DOHH2 (cell line): ENCODE results near the gene ARID3A.

Source experiments
- H3F3A ChIP-seq: fragments of 200-600 bp; sonication (generic), shearing (Covaris generic); 2 replicates; pipeline ENCODE4 v1.6.0; 2016; ENCODE audit warnings: antibody characterized with exemption, mild to moderate bottlenecking; ENCODE audit not compliant: control insufficient read depth, insufficient read depth
- H3K27ac ChIP-seq: fragments of 200-600 bp; sonication (generic); 2 replicates; pipeline ENCODE4 v1.5.1; 2014; ENCODE audit warnings: low read depth, mild to moderate bottlenecking, low read length, moderate library complexity
- H3K27me3 ChIP-seq: fragments of 200-600 bp; sonication (generic); 2 replicates; pipeline ENCODE4 v1.6.1; 2014; ENCODE audit warnings: mild to moderate bottlenecking, low read length, mixed read lengths; ENCODE audit not compliant: control insufficient read depth
- H3K36me3 ChIP-seq: fragments of 200-600 bp; sonication (generic); 2 replicates; pipeline ENCODE4 v1.6.1; 2014; ENCODE audit warnings: mild to moderate bottlenecking, low read length, moderate library complexity, mixed read lengths; ENCODE audit not compliant: control insufficient read depth
- H3K4me1 ChIP-seq: fragments of 200-600 bp; sonication (generic); 2 replicates; pipeline ENCODE4 v1.6.1; 2014; ENCODE audit warnings: mild to moderate bottlenecking, low read length, mixed read lengths; ENCODE audit not compliant: control insufficient read depth
- H3K4me2 ChIP-seq: fragments of 200-600 bp; sonication (generic); 2 replicates; pipeline ENCODE4 v1.6.0; 2014; ENCODE audit warnings: mild to moderate bottlenecking, low read length, moderate library complexity
- H3K4me3 ChIP-seq: fragments of 200-600 bp; sonication (generic); 2 replicates; pipeline ENCODE4 v1.5.1; 2014; ENCODE audit warnings: mild to moderate bottlenecking, low read length, mixed read lengths
- H3K79me2 ChIP-seq: fragments of 200-600 bp; sonication (generic); 2 replicates; pipeline ENCODE4 v1.6.1; 2014; ENCODE audit warnings: mild to moderate bottlenecking, low read length, mixed read lengths; ENCODE audit not compliant: control insufficient read depth
- H3K9me2 ChIP-seq: fragments of 200-600 bp; sonication (generic); replicated peaks from 2 replicates; pipeline ENCODE4 v1.6.1; 2014; ENCODE audit warnings: mild to moderate bottlenecking, low read length, mixed read lengths; ENCODE audit not compliant: control insufficient read depth
- H3K9me3 ChIP-seq: fragments of 200-600 bp; sonication (generic); 2 replicates; pipeline ENCODE4 v1.6.1; 2014; ENCODE audit warnings: antibody characterized with exemption, low read length, mixed read lengths; ENCODE audit not compliant: control insufficient read depth, insufficient read depth
- H4K20me1 ChIP-seq: fragments of 200-600 bp; sonication (generic); 2 replicates; pipeline ENCODE4 v1.6.0; 2014; ENCODE audit warnings: low read depth, mild to moderate bottlenecking, antibody characterized with exemption, low read length, moderate library complexity; ENCODE audit not compliant: control insufficient read depth, insufficient read depth
- CTCF ChIP-seq: fragments of 200-600 bp; sonication (generic); IDR thresholded peaks from one replicate; pipeline ENCODE4 v1.5.1; 2014; ENCODE audit warnings: antibody characterized with exemption, mild to moderate bottlenecking, low read depth, low read length; ENCODE audit not compliant: poor library complexity, severe bottlenecking
- EZH2phosphoT487 ChIP-seq: fragments of 200-600 bp; sonication (generic); IDR thresholded peaks from 2 replicates; pipeline ENCODE4 v1.6.1; 2017; ENCODE audit warnings: borderline replicate concordance, mild to moderate bottlenecking, antibody characterized with exemption, low read length, moderate library complexity, mixed read lengths

ARID3A gene

GRCh38 chr19:931860-932647 lies 6.2 kb downstream of the ARID3A start:
- Histone ChIP-seq H3K36me3 (no peaks in the 10 kb centered on the region), H3K27me3 (peaks cover 20% of the 10 kb centered on the region), H3F3A (no peaks in the 10 kb centered on the region; the same call in 1 of the 2 replicates), H3K9me3 (no peaks in the 10 kb centered on the region), H3K79me2 (no peaks in the 10 kb centered on the region), H3K4me3 (no peak overlapping the region), H3K4me2 (no peak overlapping the region), H3K4me1 (peaks cover 4% of the 10 kb centered on the region), H4K20me1 (peaks cover 11% of the 10 kb centered on the region; the same call in 1 of the 2 replicates), H3K9me2 (no peaks in the 10 kb centered on the region), H3K27ac (no peak overlapping the region)
- TF ChIP-seq EZH2phosphoT487 = no peak
- TF ChIP-seq CTCF = no peak

DNA sequence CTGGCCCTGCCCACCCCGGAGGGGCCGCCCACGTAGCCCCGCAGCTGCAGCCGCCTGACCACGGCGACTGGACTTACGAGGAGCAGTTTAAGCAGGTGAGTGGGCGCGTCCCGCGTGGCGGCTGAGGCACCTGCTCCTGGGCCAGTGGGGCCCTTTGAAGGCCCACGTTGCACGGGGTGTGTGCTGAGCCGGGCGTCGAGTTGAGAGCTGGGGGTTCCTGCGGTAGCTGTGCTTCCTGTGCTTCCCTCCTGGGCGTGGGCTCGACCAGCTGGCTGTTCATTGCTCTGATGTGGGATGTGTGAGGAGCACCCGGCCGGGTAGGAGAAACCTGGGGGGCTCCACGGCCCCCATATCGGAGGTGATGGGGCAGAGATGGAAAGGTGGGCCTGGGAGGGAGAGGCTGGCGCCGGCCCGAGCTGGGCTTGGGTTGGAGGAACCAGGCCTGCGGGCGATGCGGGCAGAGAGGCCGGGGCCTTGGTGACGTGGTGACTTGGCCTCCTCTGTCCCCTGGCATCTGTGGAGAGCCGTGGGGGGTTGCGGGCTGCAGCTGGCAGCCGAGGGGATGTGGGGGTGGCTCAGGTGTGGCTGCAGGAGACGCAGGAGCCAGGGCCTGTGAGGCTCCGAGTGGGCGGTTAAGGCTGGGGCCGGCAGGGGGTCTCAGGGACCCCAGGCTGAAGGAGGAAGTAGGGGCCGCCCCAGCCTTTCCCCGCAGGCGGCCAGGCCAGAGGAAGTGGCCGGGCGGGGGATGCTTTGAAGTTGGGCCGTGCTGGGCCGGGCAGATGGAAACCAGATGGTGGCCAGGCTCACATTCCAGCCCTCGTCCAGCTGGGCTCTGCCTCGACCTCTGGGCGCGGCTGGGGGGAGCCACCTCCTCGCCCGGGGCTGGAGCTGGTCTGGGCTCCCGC lies 7.1 kb downstream of the ARID3A start:
- Histone ChIP-seq H3K9me2 (no peaks in the 10 kb centered on the region), H3K27me3 (peaks cover 18% of the 10 kb centered on the region), H3K4me3 (no peak overlapping the region), H3K79me2 (no peaks in the 10 kb centered on the region), H3K4me2 (no peak overlapping the region), H3K9me3 (no peaks in the 10 kb centered on the region), H4K20me1 (peaks cover 11% of the 10 kb centered on the region; the same call in 1 of the 2 replicates), H3K4me1 (no peaks in the 10 kb centered on the region), H3K36me3 (no peaks in the 10 kb centered on the region), H3K27ac (no peak overlapping the region), H3F3A (no peaks in the 10 kb centered on the region; the same call in 1 of the 2 replicates)
- TF ChIP-seq CTCF (no peak), EZH2phosphoT487 (no peak)

GRCh38 chr19:933553-933882 lies 7.7 kb downstream of the ARID3A start:
- H4K20me1 ChIP-seq = peaks cover 7% of the 10 kb centered on the region; the same call in 1 of the 2 replicates
- H3K4me1 ChIP-seq = no peaks in the 10 kb centered on the region
- no peak for TF ChIP-seq CTCF
- TF ChIP-seq EZH2phosphoT487 = no peak
- H3K27ac ChIP-seq = no peak overlapping the region
- no peaks in the 10 kb centered on the region for H3K79me2 ChIP-seq
- no peaks in the 10 kb centered on the region for H3K9me2 ChIP-seq
- H3K4me2 ChIP-seq = no peak overlapping the region
- no peaks in the 10 kb centered on the region; the same call in 1 of the 2 replicates for H3F3A ChIP-seq
- H3K36me3 ChIP-seq = no peaks in the 10 kb centered on the region
- no peaks in the 10 kb centered on the region for H3K9me3 ChIP-seq
- H3K27me3 ChIP-seq = peaks cover 16% of the 10 kb centered on the region
- H3K4me3 ChIP-seq = no peak overlapping the region
